ENCODE data around the gene UBE4B. TPM values are rescaled to one million over a fixed set of nuclear protein-coding genes. Genes with fewer than 3 reads are reported as not detected.

The UBE4B gene
- total RNA-seq, 1 donor from 2014 or later = 36.2 TPM

GRCh38 chr1:10074852-10075730 is 42.3 kb downstream of the UBE4B start:
- DNase-seq = no peak
- Histone ChIP-seq H3K27me3 (no peaks in the 10 kb centered on the region), H3K4me3 (no peak overlapping the region), H3K27ac (no peak overlapping the region), H3K36me3 (peaks cover 13% of the 10 kb centered on the region), H3K4me1 (peaks cover 20% of the 10 kb centered on the region), H3K9me3 (no peaks in the 10 kb centered on the region)
- TF ChIP-seq CTCF (IDR thresholded peaks at IDR 0.05) = no peak
- intact Hi-C loops (cut with DNase I) = no loop called here
- no peak for ATAC-seq

- Histone ChIP-seq H3K27ac (no peak overlapping the region), H3K4me1 (peaks cover 20% of the 10 kb centered on the region), H3K4me3 (no peak overlapping the region), H3K27me3 (no peaks in the 10 kb centered on the region), H3K36me3 (peaks cover 13% of the 10 kb centered on the region), H3K9me3 (no peaks in the 10 kb centered on the region)
- ATAC-seq = no peak
- TF ChIP-seq CTCF (IDR thresholded peaks at IDR 0.05) = no peak
- intact Hi-C loops (cut with DNase I) = no loop called here
- DNase-seq = peak; percentile 22
Measured at GRCh38 chr1:10075732-10076131, 43.0 kb downstream of the UBE4B start.

DNA sequence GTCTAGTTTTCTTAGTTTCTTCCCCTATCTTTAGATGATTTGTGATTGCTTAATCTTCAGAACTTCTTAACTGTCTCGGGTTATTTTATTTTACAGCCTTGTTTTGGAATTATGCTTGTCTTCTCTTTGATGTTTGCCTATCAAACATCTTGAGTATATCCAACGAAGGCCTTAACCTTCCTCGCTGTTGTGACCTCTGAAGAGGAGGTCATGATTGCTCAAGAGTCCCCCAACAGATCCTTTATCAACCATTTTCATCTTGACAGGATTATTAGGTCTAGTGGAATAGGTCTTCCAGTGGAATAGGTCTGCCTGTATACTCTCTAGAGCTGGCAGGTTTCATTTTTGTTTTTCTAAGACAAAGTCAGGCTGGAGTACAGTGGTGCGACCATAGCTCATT is 45.7 kb downstream of the UBE4B start:
- no peaks in the 10 kb centered on the region for H3K27me3 ChIP-seq
- no peaks in the 10 kb centered on the region for H3K9me3 ChIP-seq
- H3K4me1 ChIP-seq = peaks cover 20% of the 10 kb centered on the region
- ATAC-seq (no peak), DNase-seq (no peak)
- H3K36me3 ChIP-seq = no peaks in the 10 kb centered on the region
- peak overlapping the region; percentile 24 for H3K27ac ChIP-seq
- H3K4me3 ChIP-seq = no peak overlapping the region
- intact Hi-C loops (cut with DNase I) = no loop called here
- TF ChIP-seq CTCF (IDR thresholded peaks at IDR 0.05) = no peak

DNA sequence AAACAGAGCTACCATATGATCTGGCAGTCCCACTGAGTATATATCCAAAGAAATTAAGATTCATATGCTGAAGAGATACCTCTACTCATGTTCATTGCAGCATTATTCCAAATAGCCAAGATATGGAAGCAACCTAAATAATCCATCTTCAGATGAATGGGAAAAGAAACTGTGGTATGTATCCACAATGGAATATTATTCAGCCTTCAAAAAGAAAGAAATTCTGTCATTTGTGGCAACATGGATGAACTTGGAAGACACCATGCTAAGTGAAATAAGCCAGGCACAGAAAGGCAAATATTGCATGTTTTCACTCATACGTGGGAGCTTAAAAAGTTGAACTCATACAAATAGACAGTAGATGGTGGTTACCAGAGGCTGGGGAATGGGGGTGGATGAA is 47.8 kb downstream of the UBE4B start:
- ATAC-seq (no peak), DNase-seq (no peak)
- no peak for TF ChIP-seq CTCF (IDR thresholded peaks at IDR 0.05)

GRCh38 chr1:10082785-10083479 is 50.2 kb downstream of the UBE4B start:
- H3K4me1 ChIP-seq = peaks cover 9% of the 10 kb centered on the region
- no peak overlapping the region for H3K4me3 ChIP-seq
- H3K36me3 ChIP-seq = peaks cover 6% of the 10 kb centered on the region
- H3K27me3 ChIP-seq = no peaks in the 10 kb centered on the region
- intact Hi-C loops (cut with DNase I) = no loop called here
- no peak for ATAC-seq
- no peaks in the 10 kb centered on the region for H3K9me3 ChIP-seq
- TF ChIP-seq CTCF (IDR thresholded peaks at IDR 0.05) = no peak
- DNase-seq = no peak
- H3K27ac ChIP-seq = no peak overlapping the region

More for the DNA sequence above, 47.8 kb downstream of the UBE4B start:
- H3K27ac ChIP-seq = no peak overlapping the region
- intact Hi-C loops (cut with DNase I) = no loop called here
- no peaks in the 10 kb centered on the region for H3K9me3 ChIP-seq
- H3K4me3 ChIP-seq = no peak overlapping the region
- no peaks in the 10 kb centered on the region for H3K36me3 ChIP-seq
- no peaks in the 10 kb centered on the region for H3K27me3 ChIP-seq
- H3K4me1 ChIP-seq = peaks cover 14% of the 10 kb centered on the region
